DMS53 (cell line): ENCODE data around the gene HCFC1.

ENCODE experiments used
- DNase-seq: peaks from one replicate; lab custom pipeline; 2025; lab: John Stamatoyannopoulos, UW

HCFC1 gene

GRCh38 chrX:153971450-153972367 is at the start of gene HCFC1:
Gene HCFC1 (minus strand): TSS chrX:153971818. CDS start chrX:153970840, 978 bp downstream.
- DNase-seq = peak; percentile 94

- DNase-seq = peak; percentile 15
Observed at GRCh38 chrX:154021131-154021611, 49.6 kb upstream of the HCFC1 start.

GRCh38 chrX:154020536-154021115 is 49.0 kb upstream of the HCFC1 start:
- DNase-seq = no peak

- peak; percentile 84 for DNase-seq
Observed at GRCh38 chrX:154019633-154020528, 48.3 kb upstream of the HCFC1 start, which contains the start of gene IRAK1. Gene IRAK1 (minus strand): TSS chrX:154019902. CDS start chrX:154019812, 90 bp downstream.

GRCh38 chrX:154019061-154019621 is 47.5 kb upstream of the HCFC1 start:
- DNase-seq = peak; percentile 62

GRCh38 chrX:154018518-154019060 is 47.0 kb upstream of the HCFC1 start:
- DNase-seq = no peak

- DNase-seq = no peak
Observed at GRCh38 chrX:154017766-154018517, 46.3 kb upstream of the HCFC1 start.

GRCh38 chrX:154016366-154017076 is 44.9 kb upstream of the HCFC1 start:
- DNase-seq = no peak

- DNase-seq = no peak
Observed at GRCh38 chrX:154015581-154016264, 44.1 kb upstream of the HCFC1 start.

GRCh38 chrX:154014429-154015380 is 43.1 kb upstream of the HCFC1 start:
- no peak for DNase-seq

GRCh38 chrX:154013614-154014360 is 42.2 kb upstream of the HCFC1 start:
- peak; percentile 38 for DNase-seq

- DNase-seq = no peak
Observed at GRCh38 chrX:154013001-154013421, 41.4 kb upstream of the HCFC1 start.

- DNase-seq = no peak
Observed at GRCh38 chrX:154012336-154012991, 40.8 kb upstream of the HCFC1 start.

GRCh38 chrX:154011376-154012335 is 40.0 kb upstream of the HCFC1 start:
- no peak for DNase-seq

GRCh38 chrX:154010330-154011087 is 38.9 kb upstream of the HCFC1 start:
- DNase-seq = no peak
